Measurements from ENCODE around the gene TMEM266.

Gene TMEM266

GRCh38 chr15:76134537-76134936, 74.8 kb downstream of the TMEM266 start:
- no peak for DNase-seq (ENCODE audit: low spot score)

GRCh38 chr15:76135516-76135915, 75.7 kb downstream of the TMEM266 start:
- no peak for DNase-seq (ENCODE audit: low spot score)

GRCh38 chr15:76138436-76138835, 78.7 kb downstream of the TMEM266 start:
- no peak for DNase-seq (ENCODE audit: low spot score)

GRCh38 chr15:76139368-76140073, 79.7 kb downstream of the TMEM266 start:
- DNase-seq (ENCODE audit: low spot score), result peak; percentile 59

GRCh38 chr15:76140074-76140464, 80.3 kb downstream of the TMEM266 start:
- no peak for DNase-seq (ENCODE audit: low spot score)

GRCh38 chr15:76146812-76147211, 87.0 kb downstream of the TMEM266 start:
- DNase-seq (ENCODE audit: low spot score), result no peak

GRCh38 chr15:76147906-76148570, 88.3 kb downstream of the TMEM266 start:
- DNase-seq (ENCODE audit: low spot score), result no peak

GRCh38 chr15:76149291-76149915, 89.6 kb downstream of the TMEM266 start:
- no peak for DNase-seq (ENCODE audit: low spot score)

- no peak for DNase-seq (ENCODE audit: low spot score)
Observed at GRCh38 chr15:76150513-76150912, 90.7 kb downstream of the TMEM266 start.

- peak; percentile 68 for DNase-seq (ENCODE audit: low spot score)
Observed at GRCh38 chr15:76150971-76151598, 91.3 kb downstream of the TMEM266 start.

- no peak for DNase-seq (ENCODE audit: low spot score)
Observed at GRCh38 chr15:76151599-76151974, 91.8 kb downstream of the TMEM266 start.

- DNase-seq (ENCODE audit: low spot score), result no peak
Observed at GRCh38 chr15:76152197-76152596, 92.4 kb downstream of the TMEM266 start.

- no peak for DNase-seq (ENCODE audit: low spot score)
Observed at GRCh38 chr15:76153241-76154197, 93.7 kb downstream of the TMEM266 start.

GRCh38 chr15:76155731-76156130, 95.9 kb downstream of the TMEM266 start:
- DNase-seq (ENCODE audit: low spot score), result no peak

GRCh38 chr15:76158226-76158625, 98.4 kb downstream of the TMEM266 start:
- DNase-seq (ENCODE audit: low spot score), result no peak

GRCh38 chr15:76158815-76159214, 99.0 kb downstream of the TMEM266 start:
- DNase-seq (ENCODE audit: low spot score), result no peak

GRCh38 chr15:76159282-76159681, 99.5 kb downstream of the TMEM266 start:
- DNase-seq (ENCODE audit: low spot score), result no peak

- DNase-seq (ENCODE audit: low spot score), result no peak
Observed at GRCh38 chr15:76160426-76161152, 100.8 kb downstream of the TMEM266 start.

GRCh38 chr15:76161153-76162035, 101.6 kb downstream of the TMEM266 start:
- no peak for DNase-seq (ENCODE audit: low spot score)

- no peak for DNase-seq (ENCODE audit: low spot score)
Observed at GRCh38 chr15:76162036-76162398, 102.2 kb downstream of the TMEM266 start.

All from RKO (cell line).